Heart left ventricle (tissue), 16 donors: ENCODE results near the gene OR13C5. TPM values are rescaled to one million over a fixed set of nuclear protein-coding genes. Genes with fewer than 3 reads are reported as not detected.

ENCODE experiments used
- ATAC-seq, 4 donors: fragments of 200-7000 bp; cut with Tn5 transposase; one replicate each; pipeline ENCODE4 v1.9.1; 2020 to 2022; ENCODE audit warnings: moderate library complexity in 4 of 4, mild to moderate bottlenecking in 3 of 4, moderate number of reproducible peaks in 1 of 4
- DNase-seq, 5 donors: peaks; one replicate each; pipeline ENCODE4 v3.0.0-alpha.2; 2020
- H3K27ac ChIP-seq, 12 donors: fragments of 200-600 bp; sonication (generic) in 4 of 12; one replicate each; pipeline versions ENCODE4 v1.5.0 to v1.8.0; 2016 to 2022; ENCODE audit warnings: mild to moderate bottlenecking in 2 of 12
- H3K27me3 ChIP-seq, 9 donors: fragments of 200-600 bp; sonication (generic) in 2 of 9; one replicate each; pipeline versions ENCODE4 v1.5.1 to v1.8.0; 2016 to 2022; ENCODE audit warnings: mild to moderate bottlenecking in 3 of 9
- H3K36me3 ChIP-seq, 9 donors: fragments of 200-600 bp; sonication (generic) in 2 of 9; one replicate each; pipeline versions ENCODE4 v1.5.0 to v1.8.0; 2018 to 2022; ENCODE audit warnings: mild to moderate bottlenecking in 2 of 9
- H3K4me1 ChIP-seq, 12 donors: fragments of 200-600 bp; sonication (generic) in 4 of 12; one replicate each; pipeline versions ENCODE4 v1.5.0 to v1.8.0; 2016 to 2022; ENCODE audit warnings: mild to moderate bottlenecking in 3 of 12
- H3K4me3 ChIP-seq, 12 donors: fragments of 200-600 bp; sonication (generic) in 4 of 12; one replicate each; pipeline versions ENCODE4 v1.5.0 to v1.8.0; 2017 to 2022; ENCODE audit warnings: mild to moderate bottlenecking in 9 of 12, moderate library complexity in 4 of 12
- H3K9me3 ChIP-seq, 12 donors: fragments of 200-600 bp; sonication (generic) in 4 of 12; one replicate each; pipeline versions ENCODE4 v1.5.0 to v1.8.0; 2016 to 2022; ENCODE audit warnings: mild to moderate bottlenecking in 1 of 12
- CTCF ChIP-seq, 12 donors: fragments of 200-600 bp; sonication (generic) in 4 of 12; IDR thresholded peaks; one replicate each; pipeline versions ENCODE4 v1.5.0 to v1.8.0; 2018 to 2022; ENCODE audit warnings: antibody characterized with exemption in 12 of 12, mild to moderate bottlenecking in 5 of 12
- POLR2A ChIP-seq, 2 donors: fragments of 450-650 bp; IDR thresholded peaks; one replicate each; pipeline ENCODE4 v1.6.1; 2017; ENCODE audit warnings: antibody characterized with exemption in 2 of 2, mild to moderate bottlenecking in 2 of 2, moderate library complexity in 2 of 2
- WGBS, 4 donors: extraction: QIAGEN DNeasy Blood & Tissue Kit in 2 of 4; methylation state at CpG; one replicate each; pipeline versions ENCODE4 v1.1.5 to v1.1.7; 2013 to 2018; 5-methylcytosine and 5-hydroxymethylcytosine counted together
- intact Hi-C, 10 donors: fragments of 100-400 bp; cut with DNase I; formaldehyde crosslinking; loops; one replicate each; pipeline versions ENCODE4 v1.11.1 to v1.14.2; 2022
- polyA plus RNA-seq, 2 donors: library from polyadenylated mRNA; stranded (reverse); fragments of 200-250 nt; gene quantifications; one replicate each; pipeline ENCODE4 v1.2.3, GENCODE V29; 2013
- total RNA-seq, 9 donors: library from RNA; depleted of rRNA in 2 of 9; stranded (reverse); fragments of >200 nt in 2 of 9; fragmentation: NEBNext Ultra II Directional in 3 of 9; extraction: Animal tissue kit (Norgen Biotek cat#: 25700) in 3 of 9; gene quantifications; one replicate each; pipeline versions ENCODE4 v1.1.0 to v1.2.4, GENCODE V29; 2016 to 2023
- donor health status: ischemic (EF 13 %, LVEDD 7.1; RV severe dilation, severe dysfunction).
- donor health status: healthy with polysubstance abuse.
- donor health status: DM: no; HTN: yes; CAD: no.
- donor health status: DM: no; HTN: no; CAD: no.
- donor health status: ischemic (EF 25% LVEDD 6.9; RV normal size, moderate dysfunction).
- donor health status: ischemic (EF 25% LVEDD 5.7; RV mildly dilated, moderate dysfunction).
- donor health status: healthy.
- donor health status: DM: yes; HTN: yes; CAD: no.
- donor health status: ischemic (EF 35%, LVEDD 5.7; RV mildly dilated, moderate dysfunction).
- donor health status: nonischemic (EF 11% LVEDD 7.7; RV severe dilation, severe dysfunction).
- donor health status: DM: yes; HTN: yes; CAD: no.
- donor health status: PGD.
- donor health status: ischemic (EF 29% LVEDD 5.4; RV normal size, mild dysfunction).
- donor health status: nonischemic (EF 23%, LVEDD 6.1; RV moderate dilation, normal function).

OR13C5 gene
- total and polyA plus RNA-seq, 11 donors, result not detected

- 19 to 34% (median 30%) methylated on average over 1 of the region's 1 CpG for WGBS, 4 donors
- no peak for ATAC-seq
- Histone ChIP-seq H3K9me3 (peaks cover 0 to 19% (median 0%) of the 10 kb centered on the region in 12 donors), H3K4me1 (no peaks in the 10 kb centered on the region), H3K36me3 (no peaks in the 10 kb centered on the region), H3K27ac (no peak overlapping the region), H3K27me3 (no peaks in the 10 kb centered on the region), H3K4me3 (no peak overlapping the region)
- TF ChIP-seq CTCF (IDR thresholded peaks at IDR 0.05), result no peak
- TF ChIP-seq POLR2A (IDR thresholded peaks at IDR 0.05), result no peak
- intact Hi-C loops, result no loop called here
- DNase-seq, result no peak
These were observed 46.0 kb downstream of the OR13C5 start for GRCh38 chr9:104553261-104553660.

Other genes starting within 250 kb of the OR13C5 start
- not detected for gene OR13F1, start 95.2 kb downstream of the OR13C5 start, total RNA-seq
- gene OR13F1, start 95.2 kb downstream of the OR13C5 start, polyA plus RNA-seq, result not detected
- not detected for gene OR13C4, start 72.2 kb downstream of the OR13C5 start, total RNA-seq
- not detected for gene OR13C4, start 72.2 kb downstream of the OR13C5 start, polyA plus RNA-seq
- gene OR13C3, start 62.6 kb downstream of the OR13C5 start, total RNA-seq, result not detected
- not detected for gene OR13C3, start 62.6 kb downstream of the OR13C5 start, polyA plus RNA-seq
- not detected for gene OR13C8, start 30.2 kb downstream of the OR13C5 start, total RNA-seq
- gene OR13C8, start 30.2 kb downstream of the OR13C5 start, polyA plus RNA-seq, result not detected
- under 1 TPM in 1 of 9 donors, not detected in 8; 0.25 TPM for gene OR13C2, start 6.2 kb upstream of the OR13C5 start, total RNA-seq
- gene OR13C2, start 6.2 kb upstream of the OR13C5 start, polyA plus RNA-seq, result not detected
- not detected for gene OR13C9, start 18.8 kb upstream of the OR13C5 start, total RNA-seq
- not detected for gene OR13C9, start 18.8 kb upstream of the OR13C5 start, polyA plus RNA-seq
- not detected for gene OR13D1, start 95.1 kb upstream of the OR13C5 start, total RNA-seq
- not detected for gene OR13D1, start 95.1 kb upstream of the OR13C5 start, polyA plus RNA-seq
- gene NIPSNAP3A, start 148.3 kb upstream of the OR13C5 start, total RNA-seq, result 10 to 100 TPM; 14.9 to 37.0 (median 22.9) TPM
- gene NIPSNAP3A, start 148.3 kb upstream of the OR13C5 start, polyA plus RNA-seq, result 10 to 100 TPM; 16.3 to 30.1 TPM
- 10 to 100 TPM; 20.0 to 41.3 (median 29.0) TPM for gene NIPSNAP3B, start 164.7 kb upstream of the OR13C5 start, total RNA-seq
- gene NIPSNAP3B, start 164.7 kb upstream of the OR13C5 start, polyA plus RNA-seq, result 10 to 100 TPM; 11.8 to 16.6 TPM